PC-9 (cell line): ENCODE measurements around the gene TAMALIN.

ENCODE experiments used
- CTCF ChIP-seq: fragments of 200-600 bp; sonication (generic); conservative IDR thresholded peaks from 2 replicates; pipeline ENCODE4 v1.6.1; 2017; ENCODE audit warnings: mixed run types, antibody characterized with exemption, mild to moderate bottlenecking, moderate library complexity
- EZH2 ChIP-seq: fragments of 200-600 bp; sonication (generic); IDR thresholded peaks from 2 replicates; pipeline ENCODE4 v1.8.0; 2017; ENCODE audit warnings: antibody characterized with exemption, low read depth

GRCh38 chr12:52023976-52024688 is 17.4 kb downstream of the TAMALIN start:
- peak; percentile 64; the same call in 1 of the 2 replicates for TF ChIP-seq CTCF
- TF ChIP-seq EZH2, result no peak
